IPS-18c (cell line): ENCODE results near the gene AK5.

Experiments
- H3K4me3 ChIP-seq: 2 replicates; pipeline ENCODE4 v1.7.0; 2013; ENCODE audit warnings: low read depth, mild to moderate bottlenecking, low read length, moderate library complexity; ENCODE audit not compliant: insufficient read depth
- H3K9me3 ChIP-seq: one replicate; pipeline ENCODE4 v1.6.1; 2013; ENCODE audit warnings: mild to moderate bottlenecking, low read length, moderate library complexity; ENCODE audit not compliant: control insufficient read depth, insufficient read depth

The AK5 gene, protein sequence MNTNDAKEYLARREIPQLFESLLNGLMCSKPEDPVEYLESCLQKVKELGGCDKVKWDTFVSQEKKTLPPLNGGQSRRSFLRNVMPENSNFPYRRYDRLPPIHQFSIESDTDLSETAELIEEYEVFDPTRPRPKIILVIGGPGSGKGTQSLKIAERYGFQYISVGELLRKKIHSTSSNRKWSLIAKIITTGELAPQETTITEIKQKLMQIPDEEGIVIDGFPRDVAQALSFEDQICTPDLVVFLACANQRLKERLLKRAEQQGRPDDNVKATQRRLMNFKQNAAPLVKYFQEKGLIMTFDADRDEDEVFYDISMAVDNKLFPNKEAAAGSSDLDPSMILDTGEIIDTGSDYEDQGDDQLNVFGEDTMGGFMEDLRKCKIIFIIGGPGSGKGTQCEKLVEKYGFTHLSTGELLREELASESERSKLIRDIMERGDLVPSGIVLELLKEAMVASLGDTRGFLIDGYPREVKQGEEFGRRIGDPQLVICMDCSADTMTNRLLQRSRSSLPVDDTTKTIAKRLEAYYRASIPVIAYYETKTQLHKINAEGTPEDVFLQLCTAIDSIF

DNA sequence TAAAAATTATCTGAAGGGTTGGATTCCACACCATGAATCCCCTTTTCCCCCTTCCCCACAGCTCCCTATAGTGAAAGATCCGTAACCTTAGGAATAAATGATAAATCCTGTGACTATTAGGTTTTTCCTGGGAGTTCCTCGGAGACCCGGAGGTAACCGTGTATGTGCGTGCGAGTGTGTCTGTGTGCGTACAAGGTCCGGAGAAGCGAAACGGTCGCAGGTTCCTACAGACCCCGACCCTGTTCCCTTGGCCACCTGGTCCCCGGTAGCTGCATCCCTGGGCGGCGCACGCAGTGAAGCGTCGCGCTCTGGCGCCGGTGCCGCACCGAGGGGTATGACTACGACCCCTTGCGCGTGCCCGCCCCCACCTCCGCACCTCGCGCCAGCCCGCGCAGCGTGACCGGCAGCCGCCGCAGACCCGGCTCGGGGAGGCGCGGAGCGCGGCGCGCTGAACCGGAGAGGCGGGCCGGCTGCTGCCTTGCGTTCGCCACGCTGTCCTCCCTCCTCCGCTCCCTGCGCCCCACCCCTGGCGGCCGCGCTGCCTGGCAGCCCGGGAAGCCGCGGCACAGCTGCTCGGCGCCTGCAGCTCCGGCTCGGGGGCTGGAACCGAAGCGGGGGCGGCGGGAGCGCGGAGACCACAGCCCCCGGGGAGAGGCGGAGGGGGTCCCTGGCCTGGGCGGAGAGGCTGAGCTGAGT, at the start of gene AK5:
AK5 (plus strand) TSS at position 529 of the 696 bp plus-strand sequence. CDS start 295 bp downstream, outside the sequence.
- Histone ChIP-seq H3K4me3 (peak within 1 kb of the TSS; percentile 69), H3K9me3 (no peaks in the 10 kb centered on the region)

DNA sequence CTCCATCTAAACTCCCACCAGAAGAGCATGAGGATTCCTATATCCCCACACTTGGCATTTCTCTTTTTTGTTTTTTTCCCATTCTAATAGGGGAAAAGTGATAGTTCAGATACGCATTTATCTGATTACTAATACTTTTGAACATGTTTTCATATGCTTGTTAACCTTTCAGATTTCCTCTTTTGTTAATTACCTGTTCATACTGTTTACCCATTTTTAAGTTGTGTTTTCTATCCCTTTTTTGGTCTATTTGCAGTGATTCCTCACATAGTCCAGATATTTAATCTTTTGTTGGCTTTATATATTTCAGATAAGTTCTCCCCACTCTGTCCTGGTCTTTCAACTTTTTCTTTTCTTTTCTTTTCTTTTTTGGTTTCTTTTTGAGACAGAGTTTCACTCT, 49.0 kb upstream of the AK5 start:
- no peak overlapping the region for H3K4me3 ChIP-seq
- no peaks in the 10 kb centered on the region for H3K9me3 ChIP-seq

DNA sequence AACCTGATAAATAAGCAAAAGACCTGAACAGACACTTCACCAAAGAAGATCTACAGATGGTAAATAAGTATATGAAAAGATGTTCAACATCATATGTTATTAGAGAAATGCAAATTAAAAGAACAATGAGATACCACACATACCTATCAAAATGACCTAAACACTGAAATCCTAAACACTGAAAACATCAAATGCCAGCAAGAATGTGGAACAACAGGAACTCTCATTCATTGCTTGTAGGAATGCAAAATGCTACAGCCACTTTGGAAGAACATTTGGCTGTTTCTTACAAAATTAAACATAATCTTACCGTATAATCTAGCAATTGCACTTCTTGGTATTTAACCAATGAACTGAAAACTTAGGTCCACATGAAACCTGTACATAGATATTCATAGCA, 47.7 kb upstream of the AK5 start:
- H3K9me3 ChIP-seq, result no peaks in the 10 kb centered on the region

GRCh38 chr1:77234943-77235342, 46.9 kb upstream of the AK5 start:
- Histone ChIP-seq H3K9me3 (no peaks in the 10 kb centered on the region), H3K4me3 (no peak overlapping the region)

More for the DNA sequence above, 47.7 kb upstream of the AK5 start:
- no peak overlapping the region for H3K4me3 ChIP-seq

- Histone ChIP-seq H3K4me3 (no peak overlapping the region), H3K9me3 (no peaks in the 10 kb centered on the region)
Measured at GRCh38 chr1:77238462-77238861, 43.4 kb upstream of the AK5 start.

DNA sequence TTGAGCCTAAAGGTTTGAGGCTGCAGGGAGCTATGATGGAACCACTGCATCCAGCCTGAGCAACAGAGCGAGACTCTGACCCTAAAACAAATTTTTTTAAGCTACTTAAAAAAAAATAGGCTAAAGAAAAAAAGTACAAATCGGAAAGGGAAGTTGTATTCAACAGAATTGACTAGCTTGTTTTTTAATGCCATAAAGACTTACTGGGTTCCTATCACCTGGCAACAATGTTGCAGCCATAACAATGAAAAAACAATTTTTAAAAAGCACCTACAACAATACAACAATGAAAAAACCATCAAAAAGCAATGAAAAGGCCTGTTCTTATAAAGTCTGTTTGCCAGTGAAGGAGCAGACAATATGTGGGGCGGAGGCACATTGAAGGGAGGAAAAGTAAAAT, 42.5 kb upstream of the AK5 start:
- Histone ChIP-seq H3K9me3 (no peaks in the 10 kb centered on the region), H3K4me3 (no peak overlapping the region)

DNA sequence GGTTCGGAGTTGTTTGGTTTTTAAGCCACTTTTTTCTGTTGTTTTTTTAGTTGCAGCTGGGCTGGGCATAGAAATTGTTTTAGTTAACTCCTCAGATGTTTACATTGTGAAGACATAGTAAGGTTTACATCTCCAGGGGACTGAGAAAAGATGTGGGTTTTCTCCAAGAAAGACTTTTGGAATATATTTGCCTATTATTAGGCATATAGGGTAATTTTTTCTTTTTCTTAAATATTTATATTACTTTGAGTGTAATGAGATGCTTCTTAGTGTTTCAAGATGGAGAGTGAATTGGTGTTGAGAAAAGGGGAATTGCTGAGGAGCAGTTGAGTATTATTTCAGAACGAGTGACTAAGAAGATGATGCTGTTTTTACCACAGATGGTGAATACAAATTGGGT, 36.0 kb upstream of the AK5 start:
- no peaks in the 10 kb centered on the region for H3K9me3 ChIP-seq
- no peak overlapping the region for H3K4me3 ChIP-seq

DNA sequence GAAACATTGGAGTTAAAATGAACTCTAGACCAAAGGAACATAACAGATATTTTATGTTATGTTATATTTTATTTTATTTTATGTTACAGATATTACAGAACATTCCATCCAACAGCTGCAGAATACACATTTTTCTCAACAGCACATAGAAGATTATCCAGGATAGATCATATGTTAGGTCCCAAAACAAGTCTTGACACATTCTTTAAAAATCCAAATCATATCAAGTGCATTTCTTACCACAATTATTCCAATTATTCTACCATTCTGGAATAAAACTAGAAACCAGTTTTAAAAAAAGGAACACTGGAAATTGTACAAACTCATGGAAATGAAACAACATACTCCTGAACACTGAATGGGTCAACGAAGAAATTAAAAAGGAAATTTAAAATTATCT, 31.7 kb upstream of the AK5 start:
- Histone ChIP-seq H3K4me3 (no peak overlapping the region), H3K9me3 (no peaks in the 10 kb centered on the region)

- Histone ChIP-seq H3K4me3 (no peak overlapping the region), H3K9me3 (no peaks in the 10 kb centered on the region)
Measured at GRCh38 chr1:77253211-77253610, 28.6 kb upstream of the AK5 start.

DNA sequence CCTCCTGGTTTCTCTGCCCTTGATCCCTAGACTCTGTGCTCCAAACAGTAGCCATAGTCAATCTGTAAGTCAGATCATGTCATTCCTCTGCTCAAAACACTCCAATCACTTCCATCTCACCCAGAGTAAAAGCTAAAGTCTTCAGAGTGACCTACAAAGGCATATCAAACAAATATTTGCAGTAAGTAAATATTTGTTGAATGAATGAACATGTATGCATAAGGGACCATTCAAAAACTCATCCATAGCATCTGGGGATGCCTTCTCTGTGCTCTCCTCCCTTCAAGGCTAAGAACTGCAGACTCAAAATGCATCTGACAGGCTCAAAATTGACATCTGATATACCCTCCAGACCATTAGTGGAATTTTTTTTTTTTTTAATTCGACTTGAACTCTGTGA, 18.1 kb upstream of the AK5 start:
- no peak overlapping the region for H3K4me3 ChIP-seq
- H3K9me3 ChIP-seq, result no peaks in the 10 kb centered on the region

DNA sequence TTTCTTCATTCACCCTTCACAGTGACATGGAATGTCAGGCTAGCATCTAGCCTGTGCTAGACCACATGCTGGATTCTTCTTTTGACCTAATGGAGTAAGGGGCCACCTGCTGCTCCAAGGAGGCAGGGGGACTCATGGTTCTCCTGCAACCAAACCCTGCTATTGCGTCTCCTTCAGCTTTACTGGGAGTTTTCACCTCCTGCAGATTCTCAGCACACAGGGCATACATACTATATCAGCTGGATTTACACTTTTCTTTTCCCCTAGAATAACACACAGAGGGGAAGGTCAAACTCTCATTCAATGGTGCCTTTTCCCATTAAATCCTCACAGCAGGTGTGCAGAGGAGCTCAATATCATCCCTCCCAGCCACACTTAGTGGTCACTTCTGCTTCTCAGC, 16.6 kb upstream of the AK5 start:
- H3K4me3 ChIP-seq, result no peak overlapping the region

GRCh38 chr1:77267035-77267434, 14.8 kb upstream of the AK5 start:
- no peaks in the 10 kb centered on the region for H3K9me3 ChIP-seq
- no peak overlapping the region for H3K4me3 ChIP-seq

More for the DNA sequence above, 16.6 kb upstream of the AK5 start:
- H3K9me3 ChIP-seq, result no peaks in the 10 kb centered on the region

GRCh38 chr1:77271852-77272580, 9.8 kb upstream of the AK5 start:
- H3K4me3 ChIP-seq, result no peak overlapping the region
- H3K9me3 ChIP-seq, result no peaks in the 10 kb centered on the region

DNA sequence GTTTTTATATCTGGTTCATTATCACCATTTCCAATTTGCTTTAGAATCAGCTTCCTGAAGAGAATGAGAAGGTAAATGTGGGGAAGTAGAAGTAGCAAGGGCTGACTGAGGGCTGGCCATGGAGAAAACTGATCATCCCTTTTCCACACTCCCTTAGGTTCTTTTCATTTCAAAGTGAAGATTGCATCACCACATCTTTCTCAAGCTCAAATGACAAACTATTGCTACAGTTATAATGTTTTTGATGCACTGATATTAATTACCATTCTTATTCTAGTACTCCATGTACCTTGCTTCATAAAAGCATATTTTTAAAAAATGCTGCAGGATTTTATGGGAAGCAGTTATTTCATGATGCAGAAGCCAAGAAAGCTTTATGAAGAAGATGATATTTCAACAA, 7.9 kb upstream of the AK5 start:
- Histone ChIP-seq H3K4me3 (no peak overlapping the region), H3K9me3 (no peaks in the 10 kb centered on the region)

DNA sequence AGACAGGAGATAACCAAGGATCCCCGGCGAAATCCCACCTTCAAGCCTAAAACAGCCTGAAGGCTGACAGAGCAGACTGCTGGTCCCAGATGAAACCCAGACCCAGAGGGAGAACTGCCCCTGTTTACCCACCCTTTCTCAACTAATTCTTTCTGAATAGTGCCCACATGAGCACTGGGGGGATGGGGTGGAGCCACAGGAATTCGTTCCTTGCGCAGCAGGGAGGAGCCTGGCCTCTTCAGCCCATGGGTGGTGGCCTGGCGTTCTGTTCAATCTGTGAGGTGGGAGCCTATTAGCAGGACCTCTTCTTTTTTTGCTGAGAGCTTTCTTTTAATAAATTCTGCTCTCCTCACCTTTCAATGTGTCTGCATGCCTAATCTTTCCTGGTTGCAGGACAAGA, 6.6 kb upstream of the AK5 start:
- H3K9me3 ChIP-seq, result no peaks in the 10 kb centered on the region

DNA sequence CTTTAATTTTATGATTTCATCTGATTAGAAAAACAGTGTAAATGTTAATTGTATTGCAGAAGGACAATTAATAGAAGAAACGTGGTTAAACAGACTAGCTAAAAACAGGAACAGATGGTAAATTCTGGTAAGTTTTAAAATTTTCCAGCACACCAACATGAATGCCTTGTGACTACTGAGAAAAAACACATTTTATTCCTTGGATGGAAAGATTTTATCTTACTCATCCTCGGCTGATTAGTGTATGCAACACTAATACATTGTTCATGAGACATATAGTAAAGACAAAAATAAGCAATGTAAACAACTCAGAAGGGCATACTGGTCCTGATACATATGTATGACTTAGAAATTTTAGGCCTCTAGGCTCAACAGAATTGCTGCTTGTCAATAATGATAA, 4.9 kb upstream of the AK5 start:
- H3K9me3 ChIP-seq, result no peaks in the 10 kb centered on the region
- H3K4me3 ChIP-seq, result no peak overlapping the region

More for the DNA sequence above, 6.6 kb upstream of the AK5 start:
- no peak overlapping the region for H3K4me3 ChIP-seq

GRCh38 chr1:77279929-77280328, 1.9 kb upstream of the AK5 start:
- Histone ChIP-seq H3K4me3 (no peak overlapping the region), H3K9me3 (no peaks in the 10 kb centered on the region)

GRCh38 chr1:77280962-77281361, 857 bp upstream of the AK5 start:
- Histone ChIP-seq H3K9me3 (no peaks in the 10 kb centered on the region), H3K4me3 (no peak overlapping the region)
